HCT116 (cell line): ENCODE results near the gene CRCP. TPM values are rescaled to one million over a fixed set of nuclear protein-coding genes. Genes with fewer than 3 reads are reported as not detected.
"Not testable (repeated sequence)": the region's sequence is repeated elsewhere in the genome, so short reads cannot be mapped to it uniquely, and the experiment has no call there.

Source experiments
- ATAC-seq: fragments of 200-7000 bp; cut with Tn5 transposase; 2 replicates; pipeline ENCODE4 v1.9.1; 2020; ENCODE audit warnings: mild to moderate bottlenecking, moderate library complexity
- BruUV-seq: library from RNA; stranded (reverse); fragments of 400-500 nt; replicated peaks from 2 replicates; lab custom pipeline; 2021; lab: Mats Ljungman, UMichigan
- CTCF ChIA-PET: fragments of 300-600 bp; sonication (Branson Sonifier 250); formaldehyde crosslinking; loops from one replicate; lab custom pipeline; 2021; ENCODE audit warnings: antibody characterized with exemption; lab: Charles Lee
- POLR2A ChIA-PET: fragments of 300-600, 350-600 bp; sonication (Branson Sonifier 250); formaldehyde crosslinking; loops from one replicate; lab custom pipeline; 2021; ENCODE audit warnings: antibody characterized with exemption; lab: Charles Lee
- RAD21 ChIA-PET, 2 experiments: fragments of 300-600 bp; sonication (Branson Sonifier 250); formaldehyde crosslinking; loops; one replicate each; lab custom pipeline; 2023; ENCODE audit warnings: low total read pairs in 2 of 2; ENCODE audit not compliant: uncharacterized antibody in 2 of 2, unreplicated experiment in 2 of 2, low non-redundant PET in 1 of 2; lab: Charles Lee
- DNase-seq: peaks from one replicate; pipeline ENCODE4 v3.0.0-alpha.2; 2010; ENCODE audit warnings: low read depth, low spot score
- H2AFZ ChIP-seq: fragments of 200-600 bp; shearing (Covaris generic), sonication (generic); 2 replicates; pipeline ENCODE4 v1.6.1; 2017; ENCODE audit warnings: low read depth, mixed run types, mixed read lengths, antibody characterized with exemption, low read length; ENCODE audit not compliant: poor library complexity, severe bottlenecking
- H3K27ac ChIP-seq: 2 replicates; pipeline ENCODE4 v1.5.1; 2012; ENCODE audit warnings: low read depth, low read length
- H3K27me3 ChIP-seq: fragments of 200-600 bp; sonication (generic); 2 replicates; pipeline ENCODE4 v1.6.1; 2016; ENCODE audit warnings: mixed run types, low read length, mixed read lengths; ENCODE audit not compliant: insufficient read depth
- H3K36me3 ChIP-seq, 2 experiments: fragments of 200-500 bp in 1 of 2; fragments of 200-600 bp in 1 of 2; sonication (Bioruptor generic) in 1 of 2; sonication (generic) in 1 of 2; 2 replicates each; pipeline versions ENCODE4 v1.5.1 to v1.6.1; 2014 to 2016; ENCODE audit warnings: low read length in 2 of 2, inconsistent platforms in 1 of 2, mixed read lengths in 1 of 2, mixed run types in 1 of 2; ENCODE audit not compliant: insufficient read depth in 2 of 2, control insufficient read depth in 1 of 2
- H3K4me1 ChIP-seq, 2 experiments: fragments of 200-600 bp in 1 of 2; sonication (generic) in 1 of 2; 2 replicates each; pipeline versions ENCODE4 v1.5.1 to v1.6.1; 2012 to 2017; ENCODE audit warnings: low read length in 2 of 2, inconsistent platforms in 1 of 2, mild to moderate bottlenecking in 1 of 2, mixed read lengths in 1 of 2, mixed run types in 1 of 2, moderate library complexity in 1 of 2; ENCODE audit not compliant: insufficient read depth in 2 of 2, control insufficient read depth in 1 of 2
- H3K4me2 ChIP-seq: fragments of 200-600 bp; sonication (generic); 2 replicates; pipeline ENCODE4 v1.6.1; 2017; ENCODE audit warnings: mixed run types, low read length, mixed read lengths
- H3K4me3 ChIP-seq, 2 experiments: fragments of 200-600 bp in 1 of 2; sonication (generic) in 1 of 2; replicated peaks in 1 of 2; 2 replicates each; pipeline ENCODE4 v1.5.1; 2011 to 2016; ENCODE audit warnings: low read length in 2 of 2, control low read depth in 1 of 2, low read depth in 1 of 2, mild to moderate bottlenecking in 1 of 2, mixed read lengths in 1 of 2, mixed run types in 1 of 2
- H3K79me2 ChIP-seq: fragments of 200-600 bp; sonication (generic); 2 replicates; pipeline ENCODE4 v1.6.1; 2017; ENCODE audit warnings: mild to moderate bottlenecking, mixed run types, low read length, moderate library complexity, mixed read lengths; ENCODE audit not compliant: insufficient read depth
- H3K9ac ChIP-seq: fragments of 200-600 bp; sonication (generic); 2 replicates; pipeline ENCODE4 v1.6.1; 2016; ENCODE audit warnings: low read length, mixed read lengths
- H3K9me2 ChIP-seq: fragments of 200-600 bp; sonication (generic), shearing (Covaris generic); 2 replicates; pipeline ENCODE4 v1.6.1; 2017; ENCODE audit warnings: mixed run types, mild to moderate bottlenecking, moderate library complexity; ENCODE audit not compliant: insufficient read depth
- H3K9me3 ChIP-seq, 2 experiments: fragments of 200-500 bp in 1 of 2; fragments of 200-600 bp in 1 of 2; sonication (Bioruptor generic) in 1 of 2; sonication (generic) in 1 of 2; 2 replicates each; pipeline ENCODE4 v1.6.1; 2014 to 2017; ENCODE audit warnings: low read length in 2 of 2, mixed read lengths in 2 of 2, inconsistent platforms in 1 of 2, low read depth in 1 of 2, mild to moderate bottlenecking in 1 of 2, mixed run types in 1 of 2, moderate library complexity in 1 of 2; ENCODE audit not compliant: control insufficient read depth in 1 of 2, insufficient read depth in 1 of 2
- H4K20me1 ChIP-seq: fragments of 200-600 bp; sonication (generic), shearing (Covaris generic); 2 replicates; pipeline ENCODE4 v1.6.1; 2017; ENCODE audit warnings: mixed run types, mild to moderate bottlenecking, moderate library complexity; ENCODE audit not compliant: insufficient read depth
- CBX3 ChIP-seq: IDR thresholded peaks from 2 replicates; pipeline ENCODE4 v1.6.1; 2012; ENCODE audit warnings: low read depth
- CEBPB ChIP-seq: IDR thresholded peaks from 2 replicates; pipeline ENCODE4 v1.6.1; 2012; ENCODE audit warnings: low read depth
- EGR1 ChIP-seq: IDR thresholded peaks from 2 replicates; pipeline ENCODE4 v1.6.1; 2012; ENCODE audit warnings: low read depth
- EZH2 ChIP-seq: fragments of 200-600 bp; sonication (generic); IDR thresholded peaks from 2 replicates; pipeline ENCODE4 v1.6.1; 2017; ENCODE audit warnings: antibody characterized with exemption, mixed run types
- EZH2phosphoT487 ChIP-seq: fragments of 200-600 bp; IDR thresholded peaks from 2 replicates; pipeline ENCODE4 v1.6.1; 2018; ENCODE audit warnings: antibody characterized with exemption, borderline replicate concordance
- FOSL1 ChIP-seq: IDR thresholded peaks from 2 replicates; pipeline ENCODE4 v1.6.1; 2012; ENCODE audit warnings: low read depth
- RAD21 ChIP-seq: IDR thresholded peaks from 2 replicates; pipeline ENCODE4 v1.6.1; 2012; ENCODE audit warnings: low read depth, mild to moderate bottlenecking
- SIN3A ChIP-seq: IDR thresholded peaks from 2 replicates; pipeline ENCODE4 v1.6.1; 2012; ENCODE audit warnings: low read depth
- TCF7L2 ChIP-seq: IDR thresholded peaks from 2 replicates; pipeline ENCODE4 v1.7.0; 2011; ENCODE audit warnings: borderline replicate concordance, inconsistent platforms; ENCODE audit not compliant: insufficient read depth, insufficient read length; ENCODE audit errors: extremely low read depth
- ZFX ChIP-seq: fragments of 450-650 bp; IDR thresholded peaks from 2 replicates; pipeline ENCODE4 v1.6.1; 2017
- intact Hi-C: fragments of 100-400 bp; cut with micrococcal nuclease; formaldehyde crosslinking; loops from 2 replicates; pipeline ENCODE4 v1.10.0; 2022
- total RNA-seq: library from RNA; stranded (reverse); gene quantifications from one replicate; pipeline ENCODE4 v1.2.1, GENCODE V29; 2021; ENCODE audit not compliant: unreplicated experiment

Gene CRCP
- total RNA-seq, 1 experiment from 2014 or later: 28.4 TPM

DNA sequence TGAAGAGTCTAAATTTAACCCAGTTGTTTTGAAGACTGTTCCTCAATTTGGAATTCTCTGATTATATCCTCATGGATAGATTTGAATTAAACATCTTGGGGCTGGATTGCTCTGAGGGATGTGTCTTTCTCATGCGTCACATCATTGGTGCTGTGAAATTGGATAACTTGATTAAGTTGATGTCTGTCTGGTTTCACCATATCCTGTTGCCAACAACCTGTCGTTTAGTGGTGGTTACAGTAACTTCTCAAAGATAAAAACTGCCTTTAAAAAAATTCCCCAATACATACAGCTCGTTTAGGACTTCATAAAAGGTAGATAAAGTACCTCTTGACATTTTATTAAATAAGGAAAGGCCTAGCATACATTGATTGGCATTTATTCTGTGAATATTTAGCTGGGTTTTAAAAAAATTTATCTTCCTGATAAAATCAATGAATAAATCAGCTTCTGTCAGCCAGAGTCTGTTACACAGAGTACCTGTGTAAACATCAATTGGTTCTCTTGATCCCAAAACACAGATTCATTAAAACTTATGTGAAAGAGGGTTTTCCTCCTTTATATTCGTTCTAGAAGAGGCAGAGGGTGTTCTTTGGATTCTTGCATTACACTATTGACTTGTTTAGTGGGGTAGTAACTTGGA, 10.5 kb downstream of the CRCP start:
- H3K9me3 ChIP-seq: no peaks in the 10 kb centered on the region
- no peak for TF ChIP-seq CBX3
- no peak for TF ChIP-seq EZH2
- no peak for TF ChIP-seq EZH2phosphoT487
- TF ChIP-seq ZFX: no peak
- TF ChIP-seq EGR1: no peak
- TF ChIP-seq FOSL1: no peak
- TF ChIP-seq RAD21: no peak
- TF ChIP-seq CEBPB: no peak
- TF ChIP-seq SIN3A: no peak
- TF ChIP-seq TCF7L2: no peak
- TF ChIP-seq, all 23 proteins: peak for 0
- H3K27me3 ChIP-seq: no peaks in the 10 kb centered on the region
- BruUV-seq: no TSS peak
- no peak overlapping the region for H3K27ac ChIP-seq
- ChIA-PET RAD21 (no interaction called here), CTCF (no interaction called here), POLR2A (no interaction called here)
- no peak overlapping the region for H3K4me3 ChIP-seq
- intact Hi-C loops: no loop called here
- H2AFZ ChIP-seq: no peak overlapping the region
- no peaks in the 10 kb centered on the region for H3K4me1 ChIP-seq
- no peak overlapping the region for H3K4me2 ChIP-seq
- peaks cover 9% of the 10 kb centered on the region; the same call in 1 of the 2 replicates for H4K20me1 ChIP-seq
- DNase-seq (no peak), ATAC-seq (no peak)
- peaks cover 93% of the 10 kb centered on the region for H3K79me2 ChIP-seq
- no peaks in the 10 kb centered on the region for H3K9me2 ChIP-seq
- no peak overlapping the region for H3K9ac ChIP-seq
- H3K36me3 ChIP-seq: peaks cover 0 to 2% of the 10 kb centered on the region in 2 experiments; a peak in 1 of 4 replicates

DNA sequence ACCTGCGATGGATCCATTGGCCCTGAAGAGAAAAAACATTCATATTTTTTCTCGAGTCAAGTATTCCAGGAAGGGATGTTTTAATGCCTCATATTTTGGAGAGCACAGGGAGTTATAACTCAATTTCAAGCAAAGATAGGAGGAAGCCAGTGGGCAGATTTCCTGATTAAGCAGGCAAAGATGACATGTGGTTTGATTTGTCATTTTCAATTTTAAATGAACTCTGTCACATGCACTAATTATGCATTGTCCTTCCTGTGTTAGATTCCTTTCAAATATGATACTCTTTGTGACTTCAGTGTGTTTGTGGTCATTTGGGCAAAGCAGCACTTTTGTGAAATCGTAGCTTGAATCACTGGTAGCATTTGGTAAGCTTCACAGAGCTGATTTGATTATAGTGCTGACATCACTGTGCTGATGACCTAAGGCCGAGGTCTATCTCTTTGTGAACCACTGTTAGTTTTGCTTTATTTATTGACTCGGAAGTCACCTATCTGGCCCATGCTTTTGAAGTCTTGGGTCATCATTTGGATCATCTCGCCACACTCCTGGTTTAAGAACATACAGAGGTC, 11.2 kb downstream of the CRCP start:
- H3K9me3 ChIP-seq, H3K9me2 ChIP-seq, H3K27me3 ChIP-seq, RAD21 ChIA-PET, H3K4me1 ChIP-seq, CTCF ChIA-PET, BruUV-seq, DNase-seq, H3K36me3 ChIP-seq, H4K20me1 ChIP-seq, H2AFZ ChIP-seq, H3K9ac ChIP-seq, POLR2A ChIA-PET, intact Hi-C loops, ATAC-seq, H3K27ac ChIP-seq, H3K4me2 ChIP-seq, H3K4me3 ChIP-seq: not testable (repeated sequence)
- H3K79me2 ChIP-seq: peaks cover 94% of the 10 kb centered on the region

DNA sequence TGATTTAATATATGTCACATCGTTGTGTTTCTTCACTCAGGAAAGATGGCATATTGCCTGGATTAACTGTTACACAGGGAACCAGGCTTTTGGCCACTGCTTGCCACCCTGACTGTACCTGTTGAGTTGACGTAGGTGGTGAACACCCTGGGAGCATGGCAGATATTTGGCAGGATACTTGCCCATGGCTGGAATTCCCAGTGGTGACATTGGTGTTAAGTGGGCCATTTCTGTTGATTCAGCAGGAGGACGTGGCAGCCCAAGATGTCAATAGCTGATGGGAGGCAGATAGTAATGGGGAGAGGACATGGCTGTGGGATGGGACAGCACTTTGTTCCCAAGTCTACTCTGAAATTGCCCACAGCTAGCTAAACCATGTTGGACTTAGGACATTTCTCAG, 12.5 kb downstream of the CRCP start:
- H3K4me3 ChIP-seq, H3K9me2 ChIP-seq, POLR2A ChIA-PET, H3K27me3 ChIP-seq, intact Hi-C loops, H3K9me3 ChIP-seq, BruUV-seq, CTCF ChIA-PET, H3K27ac ChIP-seq, RAD21 ChIA-PET, DNase-seq, H3K9ac ChIP-seq, H3K4me1 ChIP-seq, ATAC-seq, H4K20me1 ChIP-seq, H3K4me2 ChIP-seq, H2AFZ ChIP-seq: not testable (repeated sequence)
- Histone ChIP-seq H3K36me3 (peaks cover 10% of the 10 kb centered on the region in 2 experiments), H3K79me2 (peaks cover 92% of the 10 kb centered on the region)
